IMR-90 (cell line): ENCODE measurements around the gene HMGCR.

Experiments
- TF ChIP-seq, protein P1 (sequence below): conservative IDR thresholded peaks from 2 replicates; pipeline ENCODE4 v1.5.1; 2012; ENCODE audit warnings: mild to moderate bottlenecking, low read depth, low read length, improper control_type of control experiment
- TF ChIP-seq, protein P2 (sequence below): fragments of 150-350 bp; IDR thresholded peaks from 2 replicates; pipeline ENCODE4 v1.6.1; 2017; ENCODE audit warnings: mild to moderate bottlenecking, antibody characterized with exemption, low read length, low read depth

DNA sequence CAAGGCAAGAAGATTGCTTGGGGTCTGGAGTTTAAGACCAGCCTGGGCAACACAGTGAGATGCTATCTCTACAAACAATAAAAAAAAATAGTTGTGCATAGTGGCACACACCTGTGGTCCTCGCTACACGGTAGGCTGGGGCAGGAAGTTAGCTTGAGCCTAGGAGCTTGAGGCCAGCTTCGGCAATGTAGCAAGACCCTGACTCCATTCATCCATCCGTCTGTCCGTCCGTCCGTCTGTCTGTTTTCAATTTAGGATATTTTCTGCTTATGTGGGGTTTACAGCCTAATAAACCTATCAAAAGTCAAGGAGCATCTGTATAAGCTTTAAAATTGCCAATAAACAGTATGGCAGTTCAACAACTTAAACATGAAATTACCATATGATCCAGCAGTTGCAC lies 19.7 kb downstream of the HMGCR start:
- TF ChIP-seq, protein P1, sequence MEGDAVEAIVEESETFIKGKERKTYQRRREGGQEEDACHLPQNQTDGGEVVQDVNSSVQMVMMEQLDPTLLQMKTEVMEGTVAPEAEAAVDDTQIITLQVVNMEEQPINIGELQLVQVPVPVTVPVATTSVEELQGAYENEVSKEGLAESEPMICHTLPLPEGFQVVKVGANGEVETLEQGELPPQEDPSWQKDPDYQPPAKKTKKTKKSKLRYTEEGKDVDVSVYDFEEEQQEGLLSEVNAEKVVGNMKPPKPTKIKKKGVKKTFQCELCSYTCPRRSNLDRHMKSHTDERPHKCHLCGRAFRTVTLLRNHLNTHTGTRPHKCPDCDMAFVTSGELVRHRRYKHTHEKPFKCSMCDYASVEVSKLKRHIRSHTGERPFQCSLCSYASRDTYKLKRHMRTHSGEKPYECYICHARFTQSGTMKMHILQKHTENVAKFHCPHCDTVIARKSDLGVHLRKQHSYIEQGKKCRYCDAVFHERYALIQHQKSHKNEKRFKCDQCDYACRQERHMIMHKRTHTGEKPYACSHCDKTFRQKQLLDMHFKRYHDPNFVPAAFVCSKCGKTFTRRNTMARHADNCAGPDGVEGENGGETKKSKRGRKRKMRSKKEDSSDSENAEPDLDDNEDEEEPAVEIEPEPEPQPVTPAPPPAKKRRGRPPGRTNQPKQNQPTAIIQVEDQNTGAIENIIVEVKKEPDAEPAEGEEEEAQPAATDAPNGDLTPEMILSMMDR: no peak
- TF ChIP-seq, protein P2, sequence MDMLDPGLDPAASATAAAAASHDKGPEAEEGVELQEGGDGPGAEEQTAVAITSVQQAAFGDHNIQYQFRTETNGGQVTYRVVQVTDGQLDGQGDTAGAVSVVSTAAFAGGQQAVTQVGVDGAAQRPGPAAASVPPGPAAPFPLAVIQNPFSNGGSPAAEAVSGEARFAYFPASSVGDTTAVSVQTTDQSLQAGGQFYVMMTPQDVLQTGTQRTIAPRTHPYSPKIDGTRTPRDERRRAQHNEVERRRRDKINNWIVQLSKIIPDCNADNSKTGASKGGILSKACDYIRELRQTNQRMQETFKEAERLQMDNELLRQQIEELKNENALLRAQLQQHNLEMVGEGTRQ: no peak
